Activated CD4-positive, alpha-beta T cell treated with anti-CD3 and anti-CD28 coated beads, Interleukin-2, Interleukin-6, amounts not matched to agents 100 ng/mL and 50 ng/mL, durations not matched to agents 16 hours and 8 hours (primary cell): ENCODE measurements around the gene GNAL.

ENCODE experiments used
- DNase-seq: peaks from one replicate; pipeline ENCODE4 v3.0.0-alpha.2; 2020

The GNAL gene

GRCh38 chr18:11925800-11926481 lies 236.9 kb downstream of the GNAL start:
- DNase-seq = no peak

GRCh38 chr18:11927497-11927896 lies 238.4 kb downstream of the GNAL start:
- no peak for DNase-seq

- DNase-seq = no peak
Observed at GRCh38 chr18:11932393-11932792, 243.3 kb downstream of the GNAL start.
